Activated T-cell treated with anti-CD3 and anti-CD28 coated beads, Interleukin-2, amount 50 U/mL, for 72 hours (primary cell): ENCODE data around the gene CCDC69. TPM values are rescaled to one million over a fixed set of nuclear protein-coding genes. Genes with fewer than 3 reads are reported as not detected.

Experiments used
- ATAC-seq, 2 donors: fragments of 150-1000 bp; cut with Tn5 transposase; replicated peaks in 1 of 2; 2 replicates each; pipeline ENCODE4 v1.10.0; 2021; ENCODE audit warnings: moderate library complexity in 2 of 2, mild to moderate bottlenecking in 1 of 2
- DNase-seq, 2 donors: peaks; one replicate each; pipeline ENCODE4 v3.0.0; 2021 to 2022; ENCODE audit warnings: mixed read lengths in 1 of 2
- H3K27ac Mint-ChIP-seq: one replicate; pipeline ENCODE4 v1.8.0; 2022; ENCODE audit warnings: mild to moderate bottlenecking, moderate library complexity, mixed read lengths
- H3K27me3 Mint-ChIP-seq: one replicate; pipeline ENCODE4 v1.8.0; 2022; ENCODE audit warnings: low read depth, mixed read lengths
- H3K36me3 Mint-ChIP-seq, 2 donors: one replicate each; pipeline ENCODE4 v1.8.0; 2022; ENCODE audit warnings: mixed read lengths in 2 of 2, mild to moderate bottlenecking in 1 of 2; ENCODE audit not compliant: insufficient read depth in 2 of 2
- H3K4me1 Mint-ChIP-seq: one replicate; pipeline ENCODE4 v1.8.0; 2022; ENCODE audit warnings: low read depth, mixed read lengths
- H3K4me3 Mint-ChIP-seq, 2 donors: one replicate each; pipeline ENCODE4 v1.8.0; 2022; ENCODE audit warnings: mild to moderate bottlenecking in 2 of 2, mixed read lengths in 2 of 2, moderate library complexity in 2 of 2
- H3K9me3 Mint-ChIP-seq, 2 donors: one replicate each; pipeline ENCODE4 v1.8.0; 2022; ENCODE audit warnings: mixed read lengths in 2 of 2
- total RNA-seq, 2 donors: library from RNA; stranded (reverse); gene quantifications; one replicate each; pipeline ENCODE4 v1.2.3, GENCODE V29; 2022

The CCDC69 gene
- total RNA-seq, 2 donors from 2014 or later = 44.8 to 53.1 TPM

- H3K4me1 Mint-ChIP-seq = peaks cover 58% of the 10 kb centered on the region
- peak overlapping the region in 1 of 2 donors; percentile 94 for H3K4me3 Mint-ChIP-seq
- H3K36me3 Mint-ChIP-seq = peaks cover 1 to 2% of the 10 kb centered on the region in 2 donors
- no peaks in the 10 kb centered on the region for H3K27me3 Mint-ChIP-seq
- H3K9me3 Mint-ChIP-seq = no peaks in the 10 kb centered on the region
- ATAC-seq = no peak
- DNase-seq = no peak
- H3K27ac Mint-ChIP-seq = no peak overlapping the region
These were observed 30.7 kb upstream of the CCDC69 start for GRCh38 chr5:151254556-151254955.

- Mint-ChIP-seq H3K27ac (peak overlapping the region; percentile 61), H3K4me1 (peaks cover 58% of the 10 kb centered on the region), H3K9me3 (no peaks in the 10 kb centered on the region), H3K36me3 (peaks cover 1 to 2% of the 10 kb centered on the region in 2 donors), H3K27me3 (no peaks in the 10 kb centered on the region), H3K4me3 (peak overlapping the region; percentile 94 to 96)
- no peak for ATAC-seq
- DNase-seq = no peak
These were observed 29.7 kb upstream of the CCDC69 start for GRCh38 chr5:151253605-151253950.

- Mint-ChIP-seq H3K27me3 (no peaks in the 10 kb centered on the region), H3K4me1 (peaks cover 58% of the 10 kb centered on the region), H3K4me3 (peak within 1 kb of the TSS; percentile 94 to 96), H3K36me3 (peaks cover 1 to 2% of the 10 kb centered on the region in 2 donors), H3K27ac (peak within 1 kb of the TSS; percentile 74), H3K9me3 (no peaks in the 10 kb centered on the region)
- DNase-seq (peak; percentile 98 to 100), ATAC-seq (peak; percentile 92 to 93)
These were observed 29.1 kb upstream of the CCDC69 start, which contains the start of gene GM2A for GRCh38 chr5:151252762-151253604. TSS of gene GM2A (plus strand) at chr5:151253185. CDS start at chr5:151253217, 32 bp downstream.

- no peaks in the 10 kb centered on the region for H3K27me3 Mint-ChIP-seq
- H3K4me1 Mint-ChIP-seq = peaks cover 50% of the 10 kb centered on the region
- H3K36me3 Mint-ChIP-seq = peaks cover 1 to 2% of the 10 kb centered on the region in 2 donors
- peak overlapping the region; percentile 94 to 96 for H3K4me3 Mint-ChIP-seq
- H3K9me3 Mint-ChIP-seq = no peaks in the 10 kb centered on the region
- no peak for DNase-seq
- H3K27ac Mint-ChIP-seq = peak overlapping the region; percentile 84
- ATAC-seq = no peak
These were observed 27.7 kb upstream of the CCDC69 start for GRCh38 chr5:151251621-151252020.

- Mint-ChIP-seq H3K36me3 (peaks cover 1 to 2% of the 10 kb centered on the region in 2 donors), H3K4me3 (peak overlapping the region; percentile 39 to 93), H3K9me3 (no peaks in the 10 kb centered on the region), H3K27ac (peak overlapping the region; percentile 84), H3K27me3 (no peaks in the 10 kb centered on the region), H3K4me1 (peaks cover 50% of the 10 kb centered on the region)
- ATAC-seq = peak; percentile 9 to 37
- DNase-seq = peak; percentile 61 to 64
These were observed 27.2 kb upstream of the CCDC69 start for GRCh38 chr5:151251001-151251551.

- no peak for DNase-seq
- Mint-ChIP-seq H3K4me3 (peak overlapping the region; percentile 39 to 93), H3K4me1 (peaks cover 49% of the 10 kb centered on the region), H3K27me3 (no peaks in the 10 kb centered on the region), H3K9me3 (no peaks in the 10 kb centered on the region), H3K36me3 (peaks cover 1 to 2% of the 10 kb centered on the region in 2 donors), H3K27ac (peak overlapping the region; percentile 84)
- no peak for ATAC-seq
These were observed 26.6 kb upstream of the CCDC69 start for GRCh38 chr5:151250346-151251000.

- Mint-ChIP-seq H3K36me3 (peaks cover 1 to 2% of the 10 kb centered on the region in 2 donors), H3K4me1 (peaks cover 46% of the 10 kb centered on the region), H3K4me3 (no peak overlapping the region), H3K9me3 (no peaks in the 10 kb centered on the region), H3K27ac (peak overlapping the region; percentile 29), H3K27me3 (no peaks in the 10 kb centered on the region)
- no peak for ATAC-seq
- no peak for DNase-seq
These were observed 25.4 kb upstream of the CCDC69 start for GRCh38 chr5:151249281-151249680.

- H3K27me3 Mint-ChIP-seq = no peaks in the 10 kb centered on the region
These were observed 24.8 kb upstream of the CCDC69 start for GRCh38 chr5:151248651-151249050.

GRCh38 chr5:151245680-151246219 is 21.9 kb upstream of the CCDC69 start:
- no peaks in the 10 kb centered on the region for H3K9me3 Mint-ChIP-seq
- peaks cover 34% of the 10 kb centered on the region for H3K4me1 Mint-ChIP-seq
- no peaks in the 10 kb centered on the region for H3K27me3 Mint-ChIP-seq
- ATAC-seq (no peak), DNase-seq (no peak)
- H3K4me3 Mint-ChIP-seq = no peak overlapping the region
- H3K36me3 Mint-ChIP-seq = peaks cover 0 to 1% of the 10 kb centered on the region in 2 donors
- no peak overlapping the region for H3K27ac Mint-ChIP-seq

More at GRCh38 chr5:151248651-151249050, 24.8 kb upstream of the CCDC69 start:
- no peak for ATAC-seq
- Mint-ChIP-seq H3K36me3 (peaks cover 1 to 2% of the 10 kb centered on the region in 2 donors), H3K4me3 (no peak overlapping the region), H3K9me3 (no peaks in the 10 kb centered on the region), H3K27ac (peak overlapping the region; percentile 61), H3K4me1 (peaks cover 46% of the 10 kb centered on the region)
- DNase-seq = no peak

GRCh38 chr5:151244206-151244605 is 20.3 kb upstream of the CCDC69 start:
- H3K27ac Mint-ChIP-seq = no peak overlapping the region
- DNase-seq = peak in 1 of 2 donors; percentile 16
- peaks cover 27% of the 10 kb centered on the region for H3K4me1 Mint-ChIP-seq
- no peaks in the 10 kb centered on the region for H3K36me3 Mint-ChIP-seq
- peak overlapping the region; percentile 11 to 47 for H3K4me3 Mint-ChIP-seq
- no peaks in the 10 kb centered on the region for H3K9me3 Mint-ChIP-seq
- no peaks in the 10 kb centered on the region for H3K27me3 Mint-ChIP-seq
- peak; percentile 29 to 51 for ATAC-seq

- DNase-seq (peak; percentile 41 to 46), ATAC-seq (peak; percentile 80 to 83)
- Mint-ChIP-seq H3K9me3 (no peaks in the 10 kb centered on the region), H3K4me1 (peaks cover 27% of the 10 kb centered on the region), H3K36me3 (no peaks in the 10 kb centered on the region), H3K27me3 (no peaks in the 10 kb centered on the region), H3K27ac (peak overlapping the region; percentile 40), H3K4me3 (peak overlapping the region; percentile 11 to 47)
These were observed 19.7 kb upstream of the CCDC69 start for GRCh38 chr5:151243564-151243963.

GRCh38 chr5:151243127-151243526 is 19.2 kb upstream of the CCDC69 start:
- Mint-ChIP-seq H3K36me3 (no peaks in the 10 kb centered on the region), H3K4me3 (peak overlapping the region in 1 of 2 donors; percentile 47), H3K27ac (peak overlapping the region; percentile 40), H3K9me3 (no peaks in the 10 kb centered on the region), H3K27me3 (no peaks in the 10 kb centered on the region), H3K4me1 (peaks cover 27% of the 10 kb centered on the region)
- DNase-seq (no peak), ATAC-seq (peak; percentile 3 to 9)
